Measurements from ENCODE around the gene MAPK10.
"Not testable (repeated sequence)": the region's sequence is repeated elsewhere in the genome, so short reads cannot be mapped to it uniquely, and the experiment has no call there.

The MAPK10 gene

DNA sequence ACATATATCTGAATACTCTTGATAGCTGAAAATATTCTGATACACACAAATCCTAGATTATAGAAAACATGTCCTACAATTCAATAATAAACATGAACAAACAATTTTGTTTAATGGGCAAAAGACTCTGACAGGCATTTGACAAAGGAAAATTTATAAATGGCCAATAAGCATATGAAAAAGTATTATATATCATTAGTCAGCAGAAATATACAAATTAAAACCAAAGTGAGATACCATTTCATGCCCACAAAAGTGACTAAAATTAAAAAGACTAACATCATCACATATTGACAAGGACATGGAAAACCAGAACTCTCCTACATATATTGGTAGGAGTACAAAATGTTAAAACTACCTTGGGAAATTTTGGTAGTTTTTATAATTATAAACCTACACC, 2.7 kb upstream of the MAPK10 start:
- Mint-ChIP-seq H3K9me3 (no peaks in the 10 kb centered on the region), H3K27ac (no peak overlapping the region), H3K4me1 (ENCODE audit: low read depth) (peaks cover 12% of the 10 kb centered on the region), H3K27me3 (peaks cover 9% of the 10 kb centered on the region), H3K36me3 (ENCODE audit: low read depth) (no peaks in the 10 kb centered on the region), H3K4me3 (no peak overlapping the region)

DNA sequence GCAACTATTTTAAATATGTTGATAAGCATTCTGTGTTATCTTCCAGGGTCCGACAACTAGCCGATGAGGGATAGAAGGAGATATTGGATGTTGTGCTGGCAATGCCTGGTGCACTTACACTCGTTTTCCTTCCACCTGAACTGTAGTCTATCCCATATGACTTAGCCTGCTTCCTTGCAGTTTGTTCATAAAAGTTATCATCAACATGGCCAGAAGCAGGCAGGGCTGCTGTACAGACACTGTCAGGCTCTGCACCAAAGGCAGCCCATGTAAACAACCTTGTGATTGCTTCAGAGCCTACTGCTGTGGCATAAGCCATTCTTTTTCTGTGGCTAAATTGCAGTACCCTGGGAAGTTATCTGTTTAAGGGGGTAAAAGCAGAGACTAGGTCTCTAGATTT, 1.6 kb downstream of the MAPK10 start:
- no peaks in the 10 kb centered on the region for H3K36me3 Mint-ChIP-seq (ENCODE audit: low read depth)
- peaks cover 12% of the 10 kb centered on the region for H3K4me1 Mint-ChIP-seq (ENCODE audit: low read depth)
- no peak overlapping the region for H3K4me3 Mint-ChIP-seq
- H3K27ac Mint-ChIP-seq, result no peak overlapping the region
- H3K9me3 Mint-ChIP-seq, result no peaks in the 10 kb centered on the region
- peaks cover 9% of the 10 kb centered on the region for H3K27me3 Mint-ChIP-seq

- Mint-ChIP-seq H3K27ac (no peak overlapping the region), H3K4me3 (no peak overlapping the region), H3K4me1 (ENCODE audit: low read depth) (peaks cover 12% of the 10 kb centered on the region), H3K9me3 (no peaks in the 10 kb centered on the region), H3K27me3 (peaks cover 9% of the 10 kb centered on the region), H3K36me3 (ENCODE audit: low read depth) (no peaks in the 10 kb centered on the region)
Observed at GRCh38 chr4:86357608-86358007, 2.2 kb downstream of the MAPK10 start.

DNA sequence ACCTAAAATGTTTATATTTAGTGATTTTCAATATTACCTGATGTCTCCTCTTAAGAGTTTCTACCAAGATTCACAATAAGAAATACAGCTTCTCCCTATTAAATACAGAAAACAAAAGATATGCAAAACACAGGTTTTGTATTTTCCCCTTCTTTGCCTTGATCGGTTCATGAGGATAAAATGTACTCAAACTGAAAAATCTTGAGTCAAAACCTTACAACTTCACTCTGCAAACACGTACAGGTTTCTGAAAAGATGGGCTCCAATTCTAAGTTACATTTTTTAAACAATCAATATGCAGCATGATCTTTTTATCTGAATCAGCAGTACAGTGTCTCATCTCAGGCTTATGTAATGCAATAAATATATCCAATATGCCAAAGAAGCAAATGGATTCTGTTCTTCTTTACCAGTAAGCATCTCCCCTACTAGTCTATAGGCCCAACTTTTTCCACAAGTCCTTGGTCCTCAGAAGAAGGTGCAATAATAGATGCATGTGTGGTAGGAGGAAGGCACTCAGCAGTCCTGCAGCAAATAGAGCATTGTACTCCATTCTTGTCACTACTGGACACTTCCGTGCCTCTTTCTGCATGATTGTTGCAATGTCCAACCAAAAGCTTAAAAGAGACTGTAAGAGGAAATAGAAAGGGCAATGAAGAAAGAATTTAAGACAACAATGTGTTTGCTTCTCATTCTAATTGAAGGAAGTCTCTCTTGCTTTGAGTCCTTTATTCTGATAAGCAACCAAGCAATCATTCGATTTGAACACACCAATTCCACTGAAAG, 3.2 kb downstream of the MAPK10 start:
- Mint-ChIP-seq H3K4me3 (no peak overlapping the region), H3K27me3 (peaks cover 9% of the 10 kb centered on the region), H3K36me3 (ENCODE audit: low read depth) (no peaks in the 10 kb centered on the region), H3K9me3 (no peaks in the 10 kb centered on the region), H3K27ac (no peak overlapping the region), H3K4me1 (ENCODE audit: low read depth) (peaks cover 12% of the 10 kb centered on the region)

DNA sequence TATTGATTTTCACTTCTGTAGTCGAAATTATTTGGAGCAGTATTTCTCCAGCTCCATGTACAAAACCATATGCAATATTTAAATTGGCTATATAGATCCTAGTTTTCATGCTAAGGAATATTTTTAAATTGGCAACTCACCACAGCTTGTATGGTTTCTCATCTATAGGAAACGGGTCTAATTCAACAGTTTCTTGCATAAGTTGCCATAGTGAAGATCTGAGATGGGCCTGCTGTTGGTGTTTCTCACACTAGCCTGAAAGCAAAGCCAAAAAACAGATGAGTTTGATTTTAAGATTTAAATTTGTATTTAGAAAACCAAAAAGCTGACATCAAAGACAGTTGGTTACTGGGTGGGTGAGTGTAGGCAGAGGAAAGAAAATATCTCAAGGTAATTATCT, 5.5 kb downstream of the MAPK10 start:
- no peaks in the 10 kb centered on the region for H3K9me3 Mint-ChIP-seq
- H3K27me3 Mint-ChIP-seq, result peaks cover 1% of the 10 kb centered on the region
- no peak overlapping the region for H3K27ac Mint-ChIP-seq
- H3K36me3 Mint-ChIP-seq (ENCODE audit: low read depth), result no peaks in the 10 kb centered on the region
- H3K4me1 Mint-ChIP-seq (ENCODE audit: low read depth), result peaks cover 1% of the 10 kb centered on the region
- H3K4me3 Mint-ChIP-seq, result no peak overlapping the region

DNA sequence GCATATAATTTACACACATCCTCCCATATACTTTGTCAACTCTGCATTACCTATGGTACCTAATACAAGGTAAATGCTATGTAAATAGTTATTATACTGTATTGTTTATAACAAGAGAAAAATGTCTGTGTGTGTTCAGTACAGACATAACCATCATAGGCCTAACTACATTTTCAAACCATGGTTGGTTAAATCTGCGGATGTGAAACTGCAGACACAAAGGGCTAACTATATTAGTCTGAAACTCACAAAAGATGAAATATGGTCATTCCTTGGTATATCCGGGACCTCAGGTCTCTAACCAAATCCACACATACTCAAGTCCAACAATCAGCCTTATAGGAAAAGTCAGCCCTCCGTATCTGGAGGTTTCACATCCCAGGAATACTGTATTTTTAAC, 13.5 kb downstream of the MAPK10 start:
- H3K9me3 Mint-ChIP-seq, result no peaks in the 10 kb centered on the region
- H3K36me3 Mint-ChIP-seq (ENCODE audit: low read depth), result no peaks in the 10 kb centered on the region
- H3K27ac Mint-ChIP-seq, result no peak overlapping the region
- no peaks in the 10 kb centered on the region for H3K4me1 Mint-ChIP-seq (ENCODE audit: low read depth)
- H3K4me3 Mint-ChIP-seq, result no peak overlapping the region
- no peaks in the 10 kb centered on the region for H3K27me3 Mint-ChIP-seq

- Mint-ChIP-seq H3K27ac (no peak overlapping the region), H3K9me3 (no peaks in the 10 kb centered on the region), H3K4me1 (ENCODE audit: low read depth) (no peaks in the 10 kb centered on the region), H3K27me3 (no peaks in the 10 kb centered on the region), H3K36me3 (ENCODE audit: low read depth) (no peaks in the 10 kb centered on the region), H3K4me3 (no peak overlapping the region)
Observed at GRCh38 chr4:86344127-86344526, 15.7 kb downstream of the MAPK10 start.

DNA sequence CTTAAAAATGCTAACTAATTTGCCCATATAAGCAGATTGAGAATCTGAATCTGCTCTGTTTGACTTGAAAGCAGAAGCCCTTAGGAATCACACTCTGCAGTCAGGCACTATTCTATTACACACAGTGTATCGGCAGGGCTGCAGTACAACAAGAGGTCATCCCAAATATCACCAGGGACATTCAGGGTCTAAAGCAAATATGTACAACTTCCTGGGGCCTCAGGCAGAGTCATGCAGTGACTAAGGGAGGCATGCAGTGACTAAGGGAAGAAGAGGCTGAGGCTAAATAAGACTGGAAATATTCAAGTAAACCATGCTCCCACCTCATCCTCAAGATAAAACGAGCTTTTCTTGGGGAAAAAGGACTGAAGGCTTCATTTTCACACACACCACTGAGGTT, 20.9 kb downstream of the MAPK10 start:
- Mint-ChIP-seq H3K9me3 (no peaks in the 10 kb centered on the region), H3K4me1 (ENCODE audit: low read depth) (no peaks in the 10 kb centered on the region), H3K27me3 (peaks cover 3% of the 10 kb centered on the region), H3K36me3 (ENCODE audit: low read depth) (no peaks in the 10 kb centered on the region), H3K4me3 (no peak overlapping the region), H3K27ac (no peak overlapping the region)

DNA sequence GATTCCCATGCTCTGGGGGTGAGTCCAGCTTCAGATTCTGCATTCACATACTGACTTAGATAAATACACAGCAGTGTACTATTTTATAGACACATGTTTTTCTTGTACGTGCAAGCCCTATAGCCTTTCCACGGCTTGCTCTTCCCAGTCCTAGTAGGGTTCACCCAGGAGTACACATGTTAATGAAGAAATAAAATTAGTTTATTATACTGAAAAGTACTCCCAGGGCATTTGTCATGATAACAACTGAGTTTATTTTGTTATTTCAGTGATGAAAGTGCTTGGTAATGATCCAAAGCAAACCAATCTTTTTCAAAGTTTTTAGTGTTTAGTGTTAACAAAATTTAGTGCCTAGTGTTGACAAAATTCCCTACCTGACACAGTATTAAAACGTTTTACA, 21.3 kb downstream of the MAPK10 start:
- peaks cover 3% of the 10 kb centered on the region for H3K27me3 Mint-ChIP-seq
- no peak overlapping the region for H3K27ac Mint-ChIP-seq
- H3K4me3 Mint-ChIP-seq, result no peak overlapping the region
- no peaks in the 10 kb centered on the region for H3K9me3 Mint-ChIP-seq
- no peaks in the 10 kb centered on the region for H3K4me1 Mint-ChIP-seq (ENCODE audit: low read depth)
- H3K36me3 Mint-ChIP-seq (ENCODE audit: low read depth), result no peaks in the 10 kb centered on the region

DNA sequence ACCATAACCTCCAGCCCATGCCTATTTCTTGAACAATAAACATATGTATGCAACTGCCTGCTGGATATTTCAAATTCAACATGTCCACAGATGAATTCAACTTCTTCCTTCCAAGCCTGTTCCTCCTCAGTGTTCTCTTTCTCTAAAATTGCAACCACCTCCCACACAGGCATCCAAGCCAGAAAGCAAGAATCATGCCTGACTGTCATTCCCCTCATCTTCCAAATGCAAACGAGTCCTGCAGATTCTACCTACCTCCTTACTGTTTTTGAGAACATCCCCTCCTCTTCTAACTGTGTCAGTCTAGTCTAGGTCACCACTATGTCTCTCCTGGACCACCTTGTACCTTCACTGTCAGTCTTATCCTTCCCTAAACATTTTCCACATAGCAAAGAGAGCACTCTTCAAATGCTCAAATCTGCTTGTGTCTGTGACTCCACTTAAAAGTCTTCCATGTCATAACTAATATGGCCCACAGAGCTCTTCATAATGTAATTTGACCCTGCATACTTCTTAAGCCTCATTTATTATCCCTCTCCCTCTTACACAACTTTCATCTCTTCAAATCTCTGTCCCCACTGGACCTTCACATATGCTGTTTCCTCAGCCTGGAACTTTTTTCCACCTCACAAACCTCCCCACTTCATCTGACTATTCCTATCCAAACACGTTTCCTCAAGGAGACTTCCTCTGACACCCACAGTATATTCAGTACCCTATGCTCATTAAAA, 25.7 kb downstream of the MAPK10 start:
- Mint-ChIP-seq H3K36me3 (ENCODE audit: low read depth) (no peaks in the 10 kb centered on the region), H3K4me1 (ENCODE audit: low read depth) (no peaks in the 10 kb centered on the region), H3K27ac (no peak overlapping the region), H3K9me3 (no peaks in the 10 kb centered on the region), H3K27me3 (peaks cover 3% of the 10 kb centered on the region), H3K4me3 (no peak overlapping the region)

- Mint-ChIP-seq H3K9me3 (no peaks in the 10 kb centered on the region), H3K4me3 (no peak overlapping the region), H3K4me1 (ENCODE audit: low read depth) (no peaks in the 10 kb centered on the region), H3K36me3 (ENCODE audit: low read depth) (no peaks in the 10 kb centered on the region), H3K27me3 (peaks cover 3% of the 10 kb centered on the region), H3K27ac (no peak overlapping the region)
Observed at GRCh38 chr4:86333236-86333635, 26.6 kb downstream of the MAPK10 start.

- no peak overlapping the region for H3K4me3 Mint-ChIP-seq
- peaks cover 3% of the 10 kb centered on the region for H3K27me3 Mint-ChIP-seq
- no peak overlapping the region for H3K27ac Mint-ChIP-seq
- H3K9me3 Mint-ChIP-seq, result no peaks in the 10 kb centered on the region
- H3K36me3 Mint-ChIP-seq (ENCODE audit: low read depth), result no peaks in the 10 kb centered on the region
- no peaks in the 10 kb centered on the region for H3K4me1 Mint-ChIP-seq (ENCODE audit: low read depth)
Observed at GRCh38 chr4:86330961-86331742, 28.7 kb downstream of the MAPK10 start.

DNA sequence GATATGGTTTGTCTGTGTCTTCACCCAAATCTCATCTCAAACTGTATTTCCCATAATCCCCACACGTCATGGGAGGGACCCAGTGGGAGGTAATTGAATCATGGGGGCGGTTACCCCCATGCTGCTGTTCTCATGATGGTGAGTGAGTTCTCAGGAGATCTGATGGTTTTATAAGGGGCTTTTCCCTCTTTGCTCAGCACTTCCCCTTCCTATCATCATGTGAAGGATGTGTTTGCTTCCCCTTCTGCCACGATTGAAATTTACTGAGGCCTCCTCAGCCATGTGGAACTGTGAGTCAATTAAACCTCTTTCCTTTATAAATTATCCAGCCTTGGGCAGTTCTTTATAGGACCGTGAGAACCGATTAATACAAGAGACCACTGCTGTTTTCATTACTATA, 29.4 kb downstream of the MAPK10 start:
- H3K9me3 Mint-ChIP-seq; H3K27me3 Mint-ChIP-seq; H3K4me1 Mint-ChIP-seq (ENCODE audit: low read depth); H3K27ac Mint-ChIP-seq; H3K4me3 Mint-ChIP-seq; H3K36me3 Mint-ChIP-seq (ENCODE audit: low read depth): not testable (repeated sequence)

DNA sequence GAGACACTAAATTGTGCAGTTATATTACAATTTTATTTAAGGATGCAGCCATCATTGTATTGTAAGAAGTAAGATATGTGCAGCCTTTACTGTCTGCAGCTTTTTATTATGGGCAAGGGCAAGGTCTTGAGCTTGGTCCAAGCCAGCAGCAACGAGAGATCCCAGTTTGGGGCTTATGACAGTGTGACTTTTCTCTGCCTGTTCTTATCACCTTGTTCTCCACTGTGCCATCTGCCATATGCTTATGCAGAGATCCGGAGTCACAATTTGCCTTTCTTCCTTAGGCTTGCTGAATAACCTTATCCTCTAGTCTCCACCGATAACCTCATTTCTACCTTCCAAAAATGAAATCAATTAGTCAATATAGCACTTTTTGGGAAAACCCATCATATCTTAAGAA, 30.4 kb downstream of the MAPK10 start:
- Mint-ChIP-seq H3K4me3 (no peak overlapping the region), H3K9me3 (no peaks in the 10 kb centered on the region), H3K36me3 (ENCODE audit: low read depth) (no peaks in the 10 kb centered on the region), H3K27ac (no peak overlapping the region), H3K27me3 (peaks cover 3% of the 10 kb centered on the region), H3K4me1 (ENCODE audit: low read depth) (no peaks in the 10 kb centered on the region)

- Mint-ChIP-seq H3K9me3 (no peaks in the 10 kb centered on the region), H3K4me3 (no peak overlapping the region), H3K36me3 (ENCODE audit: low read depth) (no peaks in the 10 kb centered on the region), H3K27ac (no peak overlapping the region), H3K4me1 (ENCODE audit: low read depth) (no peaks in the 10 kb centered on the region), H3K27me3 (peaks cover 3% of the 10 kb centered on the region)
Observed at GRCh38 chr4:86326400-86326799, 33.5 kb downstream of the MAPK10 start.
